ENCODE measurements around the gene LRRC9. TPM values are rescaled to one million over a fixed set of nuclear protein-coding genes. Genes with fewer than 3 reads are reported as not detected.

Gene LRRC9
- total RNA-seq, 1 donor from 2014 or later = 0.38 TPM

DNA sequence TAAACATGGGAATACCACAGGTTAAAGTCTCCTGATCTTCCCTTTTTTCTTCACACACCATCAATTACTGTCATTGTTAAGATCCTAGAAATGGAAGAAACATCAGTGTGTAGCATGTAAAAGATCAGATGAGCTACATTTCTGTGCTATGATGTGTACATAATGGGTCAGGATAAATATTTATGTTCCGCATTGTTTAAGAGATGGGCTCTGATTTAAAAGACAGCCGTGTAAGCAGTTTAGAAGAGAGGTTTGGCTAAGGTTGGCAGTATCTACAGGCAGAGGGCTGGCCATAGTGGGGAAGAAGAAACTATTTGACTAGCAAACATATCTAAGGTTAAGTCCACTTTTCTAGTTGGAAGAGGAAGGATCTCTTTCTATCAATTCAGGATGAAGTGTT, 49.4 kb downstream of the LRRC9 start:
- Mint-ChIP-seq H3K27me3 (ENCODE audit: unreplicated experiment) (peaks cover 2% of the 10 kb centered on the region), H3K36me3 (ENCODE audit: low read depth, unreplicated experiment) (no peaks in the 10 kb centered on the region), H3K4me3 (ENCODE audit: unreplicated experiment) (no peak overlapping the region), H3K27ac (ENCODE audit: unreplicated experiment) (no peak overlapping the region), H3K4me1 (ENCODE audit: unreplicated experiment) (peaks cover 12% of the 10 kb centered on the region), H3K9me3 (ENCODE audit: unreplicated experiment) (no peaks in the 10 kb centered on the region)
- TF ChIP-seq, protein P1, sequence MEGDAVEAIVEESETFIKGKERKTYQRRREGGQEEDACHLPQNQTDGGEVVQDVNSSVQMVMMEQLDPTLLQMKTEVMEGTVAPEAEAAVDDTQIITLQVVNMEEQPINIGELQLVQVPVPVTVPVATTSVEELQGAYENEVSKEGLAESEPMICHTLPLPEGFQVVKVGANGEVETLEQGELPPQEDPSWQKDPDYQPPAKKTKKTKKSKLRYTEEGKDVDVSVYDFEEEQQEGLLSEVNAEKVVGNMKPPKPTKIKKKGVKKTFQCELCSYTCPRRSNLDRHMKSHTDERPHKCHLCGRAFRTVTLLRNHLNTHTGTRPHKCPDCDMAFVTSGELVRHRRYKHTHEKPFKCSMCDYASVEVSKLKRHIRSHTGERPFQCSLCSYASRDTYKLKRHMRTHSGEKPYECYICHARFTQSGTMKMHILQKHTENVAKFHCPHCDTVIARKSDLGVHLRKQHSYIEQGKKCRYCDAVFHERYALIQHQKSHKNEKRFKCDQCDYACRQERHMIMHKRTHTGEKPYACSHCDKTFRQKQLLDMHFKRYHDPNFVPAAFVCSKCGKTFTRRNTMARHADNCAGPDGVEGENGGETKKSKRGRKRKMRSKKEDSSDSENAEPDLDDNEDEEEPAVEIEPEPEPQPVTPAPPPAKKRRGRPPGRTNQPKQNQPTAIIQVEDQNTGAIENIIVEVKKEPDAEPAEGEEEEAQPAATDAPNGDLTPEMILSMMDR (IDR thresholded peaks at IDR 0.05; ENCODE audit: unreplicated experiment) = no peak
- no peak for DNase-seq (ENCODE audit: low spot score)

DNA sequence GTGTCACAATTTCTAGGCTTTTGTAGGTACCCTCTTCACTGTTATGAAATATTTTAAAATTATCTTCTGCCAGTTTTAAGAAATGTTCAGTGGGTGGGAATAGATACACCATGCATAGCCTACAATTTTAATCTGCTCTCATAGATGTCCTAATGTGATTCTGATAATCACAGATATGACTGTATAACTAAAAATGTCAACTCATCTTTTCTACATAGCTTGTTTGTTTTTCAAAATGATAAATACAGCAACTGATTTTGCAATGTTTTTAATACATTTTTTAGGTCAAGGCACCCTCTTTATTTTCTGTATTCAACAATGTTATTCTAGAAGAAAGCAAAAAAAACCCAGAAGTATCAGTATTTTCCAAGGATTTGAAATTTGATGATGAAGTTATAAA, 61.6 kb downstream of the LRRC9 start:
- H3K27me3 Mint-ChIP-seq (ENCODE audit: unreplicated experiment) = no peaks in the 10 kb centered on the region
- H3K4me1 Mint-ChIP-seq (ENCODE audit: unreplicated experiment) = no peaks in the 10 kb centered on the region
- H3K27ac Mint-ChIP-seq (ENCODE audit: unreplicated experiment) = no peak overlapping the region
- no peaks in the 10 kb centered on the region for H3K9me3 Mint-ChIP-seq (ENCODE audit: unreplicated experiment)
- TF ChIP-seq, protein P1 (IDR thresholded peaks at IDR 0.05; ENCODE audit: unreplicated experiment) = no peak
- no peak overlapping the region for H3K4me3 Mint-ChIP-seq (ENCODE audit: unreplicated experiment)
- H3K36me3 Mint-ChIP-seq (ENCODE audit: low read depth, unreplicated experiment) = no peaks in the 10 kb centered on the region
- DNase-seq (ENCODE audit: low spot score) = no peak

DNA sequence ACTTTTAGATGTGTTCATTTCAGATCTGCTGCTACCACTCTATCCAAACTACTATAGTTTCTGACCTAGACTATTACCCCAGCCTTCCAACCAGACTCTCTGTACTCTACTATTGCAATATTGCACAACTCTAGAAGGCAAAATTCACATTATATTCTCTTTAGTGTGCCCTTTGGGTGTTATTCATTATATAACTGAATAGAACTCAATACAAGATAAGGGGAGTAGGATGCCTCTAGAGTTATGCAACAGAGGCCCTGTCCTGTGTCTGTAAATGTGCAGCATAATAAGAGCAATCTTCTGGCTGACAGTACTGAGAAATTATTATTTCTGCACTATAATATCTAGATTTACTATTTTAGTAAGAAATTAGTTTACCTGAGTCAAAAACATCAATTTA, 63.1 kb downstream of the LRRC9 start:
- H3K36me3 Mint-ChIP-seq (ENCODE audit: low read depth, unreplicated experiment) = no peaks in the 10 kb centered on the region
- no peaks in the 10 kb centered on the region for H3K9me3 Mint-ChIP-seq (ENCODE audit: unreplicated experiment)
- TF ChIP-seq, protein P1 (IDR thresholded peaks at IDR 0.05; ENCODE audit: unreplicated experiment) = no peak
- no peak for DNase-seq (ENCODE audit: low spot score)
- H3K4me1 Mint-ChIP-seq (ENCODE audit: unreplicated experiment) = no peaks in the 10 kb centered on the region
- H3K27me3 Mint-ChIP-seq (ENCODE audit: unreplicated experiment) = no peaks in the 10 kb centered on the region
- H3K27ac Mint-ChIP-seq (ENCODE audit: unreplicated experiment) = no peak overlapping the region
- no peak overlapping the region for H3K4me3 Mint-ChIP-seq (ENCODE audit: unreplicated experiment)

DNA sequence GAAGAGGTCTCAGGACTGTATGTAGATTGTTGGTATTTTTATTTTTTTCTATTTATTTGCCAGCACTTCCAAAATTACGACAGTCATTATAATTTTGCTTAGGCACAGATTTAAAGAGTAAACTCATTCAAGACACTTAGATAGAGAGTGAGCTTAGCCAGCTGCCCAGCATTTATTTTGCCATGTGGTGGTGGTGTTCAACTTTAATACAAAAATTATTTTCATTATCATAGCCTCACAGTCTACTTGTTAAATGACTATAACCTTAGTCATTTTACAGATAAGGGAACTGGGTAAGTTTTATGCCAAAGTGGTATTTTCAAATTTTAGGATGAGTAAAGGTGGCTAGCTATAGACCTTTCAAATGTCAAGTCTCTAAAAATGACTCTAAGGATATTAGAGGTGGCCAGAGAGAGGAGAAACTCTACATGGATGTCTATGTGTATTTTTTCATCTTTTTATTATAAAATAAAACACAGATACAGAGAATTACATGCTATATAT, 66.7 kb downstream of the LRRC9 start:
- no peaks in the 10 kb centered on the region for H3K4me1 Mint-ChIP-seq (ENCODE audit: unreplicated experiment)
- TF ChIP-seq, protein P1 (IDR thresholded peaks at IDR 0.05; ENCODE audit: unreplicated experiment) = no peak
- DNase-seq (ENCODE audit: low spot score) = no peak
- H3K4me3 Mint-ChIP-seq (ENCODE audit: unreplicated experiment) = no peak overlapping the region
- no peaks in the 10 kb centered on the region for H3K27me3 Mint-ChIP-seq (ENCODE audit: unreplicated experiment)
- H3K27ac Mint-ChIP-seq (ENCODE audit: unreplicated experiment) = no peak overlapping the region
- no peaks in the 10 kb centered on the region for H3K9me3 Mint-ChIP-seq (ENCODE audit: unreplicated experiment)
- H3K36me3 Mint-ChIP-seq (ENCODE audit: low read depth, unreplicated experiment) = no peaks in the 10 kb centered on the region

DNA sequence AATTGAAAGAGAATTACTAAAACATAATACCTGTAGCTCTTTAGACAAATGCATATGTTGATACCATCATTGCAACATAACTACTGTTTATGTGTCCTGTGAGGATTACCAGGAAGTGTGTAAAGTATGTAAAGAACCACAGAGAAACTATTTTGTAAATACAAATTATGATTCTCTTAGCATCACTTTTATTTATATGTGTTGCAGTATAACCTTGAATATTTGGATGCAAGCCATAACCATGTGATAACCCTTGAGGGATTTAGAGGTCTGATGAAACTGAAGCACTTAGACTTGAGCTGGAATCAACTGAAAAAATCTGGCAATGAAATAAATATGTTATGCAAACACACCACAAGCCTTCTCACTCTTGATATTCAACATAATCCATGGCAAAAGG, 77.5 kb downstream of the LRRC9 start:
- Mint-ChIP-seq H3K4me1 (ENCODE audit: unreplicated experiment) (no peaks in the 10 kb centered on the region), H3K4me3 (ENCODE audit: unreplicated experiment) (no peak overlapping the region), H3K36me3 (ENCODE audit: low read depth, unreplicated experiment) (no peaks in the 10 kb centered on the region), H3K9me3 (ENCODE audit: unreplicated experiment) (no peaks in the 10 kb centered on the region), H3K27ac (ENCODE audit: unreplicated experiment) (no peak overlapping the region), H3K27me3 (ENCODE audit: unreplicated experiment) (no peaks in the 10 kb centered on the region)
- TF ChIP-seq, protein P1 (IDR thresholded peaks at IDR 0.05; ENCODE audit: unreplicated experiment) = no peak
- DNase-seq (ENCODE audit: low spot score) = no peak

Data from endothelial cell (in vitro differentiated cells).